HS-5 (cell line): ENCODE measurements around the gene RBPJ.
A peak's percentile ranks its signal among the peaks of the same experiment; 100 is the strongest.
"Not testable (repeated sequence)": the region's sequence is repeated elsewhere in the genome, so short reads cannot be mapped to it uniquely, and the experiment has no call there.

Experiments
- DNase-seq: peaks from one replicate; pipeline ENCODE4 v3.0.0-alpha.2; 2012; ENCODE audit warnings: low read depth

RBPJ gene

GRCh38 chr4:26302031-26302899 is 18.5 kb upstream of the RBPJ start:
- DNase-seq, result no peak

GRCh38 chr4:26303008-26303407 is 17.8 kb upstream of the RBPJ start:
- no peak for DNase-seq

DNA sequence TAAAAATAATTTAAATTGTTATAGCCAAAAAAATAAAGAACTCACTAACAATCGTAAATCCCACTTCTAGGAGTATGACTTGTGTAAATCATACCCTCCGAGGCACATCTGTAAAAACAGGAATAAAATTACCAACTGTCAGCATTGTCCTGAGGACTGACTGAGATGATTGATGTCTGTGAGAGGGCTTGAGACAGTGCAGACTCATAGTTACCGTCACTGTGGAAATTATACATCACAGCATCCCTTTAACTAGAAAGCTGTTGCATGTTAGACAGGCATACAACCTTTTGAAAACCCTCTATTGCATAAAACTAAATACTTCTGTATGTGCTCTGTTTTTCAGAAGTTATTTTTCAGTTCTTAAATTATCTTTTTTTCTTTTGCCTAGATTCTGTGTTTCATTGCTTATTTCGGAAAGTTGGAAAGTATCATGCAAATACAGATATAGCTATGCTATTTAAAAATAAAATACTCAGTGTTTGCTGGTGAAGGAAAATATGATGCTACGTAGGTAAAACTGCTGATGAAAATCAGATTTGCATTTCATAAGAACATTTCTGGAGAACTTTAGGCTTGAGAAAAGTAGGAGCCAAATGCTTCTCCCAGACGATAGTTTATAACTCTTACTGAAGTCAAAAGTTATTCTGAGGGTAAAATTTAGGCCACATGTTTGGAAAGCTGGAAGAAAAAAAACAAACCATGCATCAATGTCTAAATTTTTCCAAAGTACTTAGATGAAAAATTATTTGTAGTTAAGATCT is 13.6 kb upstream of the RBPJ start:
- no peak for DNase-seq

- DNase-seq, result no peak
These were observed 12.2 kb upstream of the RBPJ start for GRCh38 chr4:26308568-26308967.

DNA sequence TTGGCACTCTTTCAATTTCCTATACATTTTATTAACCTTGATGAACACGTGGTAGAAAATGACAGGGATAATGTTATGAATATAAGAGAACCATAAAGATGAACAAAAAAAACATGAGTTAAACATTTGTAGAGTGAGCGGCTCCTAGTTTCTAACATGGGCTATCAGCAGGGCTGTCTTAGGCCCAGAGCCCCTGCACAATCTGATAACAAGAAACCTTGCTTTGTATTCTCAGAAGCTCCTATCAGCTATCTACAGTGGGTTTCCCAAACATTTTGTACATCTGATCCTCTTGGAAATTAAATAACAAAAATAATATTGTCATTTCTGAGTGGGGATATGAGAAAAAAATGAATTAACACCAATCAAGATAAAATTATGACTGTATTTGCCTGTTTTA is 10.6 kb upstream of the RBPJ start:
- no peak for DNase-seq

DNA sequence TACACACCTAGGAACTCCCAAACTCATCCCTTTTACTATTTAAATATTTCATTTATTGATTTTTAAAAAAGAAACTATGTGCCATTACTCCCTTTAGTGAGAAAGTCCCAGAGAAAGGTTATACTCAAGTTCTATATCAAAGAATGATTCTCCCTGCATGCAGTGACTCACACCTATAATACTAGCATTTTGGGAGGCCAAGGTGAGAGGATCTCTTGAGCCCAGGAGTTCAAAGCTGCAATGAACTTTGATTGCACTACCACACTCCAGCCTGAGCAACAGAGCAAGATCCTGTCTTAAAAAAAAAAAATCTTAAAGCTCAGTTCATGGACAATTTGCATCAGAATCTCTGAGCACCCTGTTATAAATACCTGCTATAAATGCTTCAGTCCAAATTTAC is 9.2 kb upstream of the RBPJ start:
- DNase-seq, result no peak

DNA sequence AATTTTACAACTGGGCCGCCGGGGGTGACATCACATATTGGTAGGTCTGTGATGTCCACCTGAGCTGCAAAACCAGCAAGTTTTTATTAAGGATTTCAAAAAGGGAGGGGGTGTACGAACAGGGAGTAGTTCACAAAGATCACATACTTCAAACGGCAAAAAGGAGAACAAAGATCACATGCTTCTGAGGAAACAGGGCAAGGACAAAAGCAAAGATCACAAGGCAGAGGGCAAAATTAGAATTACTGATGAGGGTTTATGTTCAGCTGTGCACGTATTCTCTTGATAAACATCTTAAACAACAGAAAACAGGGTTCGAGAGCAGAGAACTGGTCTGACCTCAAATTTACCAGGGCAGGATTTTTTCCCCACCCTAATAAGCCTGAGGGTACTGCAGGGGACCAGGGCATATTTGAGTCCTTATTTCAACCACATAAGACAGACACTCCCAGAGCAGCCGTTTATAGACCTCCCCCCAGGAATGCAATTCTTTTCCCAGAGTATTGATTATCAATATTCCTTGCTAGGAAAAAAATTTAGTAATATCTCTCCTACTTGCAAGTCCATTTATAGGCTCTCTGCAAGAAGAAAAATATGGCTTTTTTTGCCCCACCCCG is 5.4 kb upstream of the RBPJ start:
- DNase-seq, result not testable (repeated sequence)

- no peak for DNase-seq
These were observed 3.0 kb upstream of the RBPJ start for GRCh38 chr4:26317766-26318165.

GRCh38 chr4:26319467-26319948 is 1.3 kb upstream of the RBPJ start:
- DNase-seq, result peak; percentile 96

DNA sequence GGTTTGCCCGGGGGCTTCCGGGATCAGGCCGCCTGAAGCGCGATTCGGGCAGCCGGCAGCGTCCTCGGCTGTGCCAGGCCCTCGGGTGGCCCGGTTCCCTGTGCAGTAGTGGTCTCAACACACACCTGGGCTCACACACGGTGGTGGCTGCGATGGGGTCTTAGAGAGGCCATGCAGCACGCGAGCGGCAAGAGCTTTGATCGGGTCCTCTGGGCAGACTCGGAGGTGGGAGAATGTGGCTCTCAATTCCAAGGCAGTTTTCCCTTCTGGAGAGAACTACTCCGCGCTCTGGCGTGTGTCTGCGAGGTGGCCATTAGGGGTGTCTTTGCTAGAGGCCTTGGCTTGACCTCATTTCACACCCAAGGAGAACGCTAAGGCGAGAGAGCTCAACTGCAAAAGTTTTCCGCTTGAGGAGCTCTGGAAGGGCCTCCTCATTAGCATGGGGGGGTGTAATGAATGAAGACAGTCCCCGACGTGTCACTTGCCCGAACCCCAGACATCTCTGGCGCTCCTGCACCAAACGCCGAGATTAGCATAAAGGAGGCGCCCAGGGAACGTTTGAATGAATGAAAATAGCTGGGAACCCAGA is 771 bp upstream of the RBPJ start:
- DNase-seq, result no peak

DNA sequence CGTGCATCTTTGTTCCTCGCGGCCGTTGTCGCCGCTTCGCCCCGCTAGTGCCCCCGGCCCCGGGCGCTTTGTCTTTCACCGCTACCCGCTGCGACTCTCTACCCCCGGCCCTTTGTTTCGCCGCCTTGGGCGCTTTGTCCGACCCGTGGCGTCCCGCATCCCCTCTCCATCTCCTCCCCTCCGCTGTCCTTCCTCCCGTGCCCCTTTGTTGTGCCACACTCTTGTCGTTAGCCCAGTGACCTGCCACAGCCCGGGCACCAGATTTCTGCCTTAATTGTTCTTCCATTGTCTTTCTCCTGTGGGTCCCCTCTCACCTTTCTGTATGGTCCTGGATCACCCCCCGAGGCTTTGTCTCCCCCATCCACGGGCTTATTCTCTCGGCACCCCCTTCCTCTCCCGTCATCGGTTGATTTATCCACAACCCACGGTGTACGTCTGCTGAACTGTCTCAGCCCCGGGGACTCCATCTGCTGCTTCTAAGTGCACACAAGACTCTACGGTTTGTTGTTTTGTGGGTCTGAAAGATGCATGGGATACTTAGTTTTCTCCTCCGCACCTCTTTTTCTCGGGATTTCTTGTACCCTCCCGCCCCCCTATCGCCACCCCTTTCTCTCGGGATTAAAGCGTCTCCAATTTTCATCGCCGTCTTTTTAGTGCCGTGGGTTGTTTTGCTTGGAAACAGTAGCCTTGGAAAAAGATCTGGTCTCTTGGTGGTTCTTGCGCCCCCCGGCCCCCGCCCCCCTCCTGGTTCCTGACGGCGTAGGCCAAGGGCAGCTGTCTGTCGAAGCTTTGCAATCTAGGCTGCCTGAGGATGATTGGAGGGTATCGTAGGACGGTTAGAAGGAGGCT is 783 bp downstream of the RBPJ start:
- no peak for DNase-seq

DNA sequence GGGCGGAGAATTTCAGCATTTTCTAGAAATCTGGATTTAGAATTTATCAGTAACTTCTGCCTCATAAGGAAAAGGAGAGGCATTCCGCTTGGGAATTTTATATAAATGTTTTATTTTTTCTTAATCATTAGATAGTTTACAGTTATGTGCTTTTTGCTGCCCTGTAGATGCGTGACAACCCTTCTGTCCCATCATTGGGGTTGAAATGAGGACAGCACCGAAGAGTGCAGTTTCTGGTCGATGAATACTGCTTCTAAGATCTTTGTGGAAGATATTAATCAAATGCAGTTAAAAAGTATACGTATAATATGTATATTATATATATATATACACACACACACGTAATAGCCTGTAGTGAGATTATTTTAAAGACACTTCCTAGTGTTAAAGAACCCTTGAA is 1.5 kb downstream of the RBPJ start:
- no peak for DNase-seq

DNA sequence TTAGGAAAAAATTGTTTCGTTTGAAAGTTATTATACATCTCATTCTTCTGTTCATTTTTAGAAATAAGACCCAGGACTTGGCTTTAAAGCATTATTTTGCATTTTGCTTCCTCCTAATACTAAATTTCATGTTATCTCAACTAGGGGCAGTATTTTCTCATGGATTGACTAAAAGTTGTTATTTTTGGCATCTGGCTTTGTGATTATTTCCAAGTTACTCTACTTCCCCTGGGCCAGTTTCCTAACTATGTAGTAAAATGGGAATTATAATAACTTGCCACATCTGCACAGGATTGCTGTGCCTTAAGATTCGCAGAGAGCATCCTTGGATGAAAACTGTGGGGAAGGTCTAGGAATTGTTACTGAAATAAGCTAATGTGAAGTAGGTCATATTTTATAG is 3.0 kb downstream of the RBPJ start:
- DNase-seq, result no peak

GRCh38 chr4:26325191-26325590 is 4.4 kb downstream of the RBPJ start:
- DNase-seq, result no peak

- peak; percentile 90 for DNase-seq
These were observed 6.0 kb downstream of the RBPJ start for GRCh38 chr4:26326791-26327190.

DNA sequence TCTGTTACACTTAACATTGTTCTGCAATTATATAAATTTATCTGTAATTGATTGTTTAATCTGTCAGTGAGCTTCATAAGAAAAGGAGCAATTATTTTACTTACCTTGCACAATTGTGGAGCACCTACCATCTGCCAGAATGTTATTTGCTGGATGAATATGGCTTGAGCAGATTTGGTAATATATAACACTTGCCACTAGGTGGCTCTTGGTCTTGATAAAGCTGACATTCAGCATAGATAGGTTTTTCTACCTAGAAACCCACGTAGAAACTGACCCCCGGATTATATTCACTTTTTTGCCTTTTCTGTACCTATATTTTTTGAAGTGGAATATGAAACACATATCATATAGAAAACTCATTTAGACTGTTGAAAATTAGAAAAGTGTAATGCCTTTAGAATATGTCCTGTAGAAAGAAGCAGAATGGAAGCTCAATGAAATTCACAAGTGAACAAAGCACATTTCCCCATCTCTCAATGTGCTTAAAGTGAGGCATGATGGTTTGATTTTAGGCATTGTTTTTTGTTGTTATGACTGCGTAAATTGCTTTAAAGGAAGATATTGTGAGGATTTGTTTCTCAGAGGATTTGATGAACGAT is 9.5 kb downstream of the RBPJ start:
- no peak for DNase-seq

DNA sequence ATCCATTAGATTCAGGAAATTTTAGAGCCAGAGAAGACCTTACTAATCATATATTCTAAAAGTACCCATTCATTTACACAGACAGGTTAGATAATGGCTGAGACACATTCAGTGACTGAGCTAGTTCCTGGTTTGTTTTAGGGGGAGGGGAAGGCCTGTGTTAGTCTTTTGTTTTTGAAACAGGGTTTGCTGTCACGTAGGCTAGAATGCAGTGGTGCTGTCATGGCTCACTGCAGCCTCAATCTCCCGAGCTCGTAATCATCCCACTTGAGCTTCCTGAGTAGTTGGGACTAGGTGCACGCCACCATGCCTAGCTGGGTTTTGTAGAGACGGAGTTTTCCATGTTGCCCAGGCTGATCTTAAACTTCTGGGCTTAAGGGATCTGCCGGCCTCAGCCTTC is 10.1 kb downstream of the RBPJ start:
- DNase-seq, result no peak

DNA sequence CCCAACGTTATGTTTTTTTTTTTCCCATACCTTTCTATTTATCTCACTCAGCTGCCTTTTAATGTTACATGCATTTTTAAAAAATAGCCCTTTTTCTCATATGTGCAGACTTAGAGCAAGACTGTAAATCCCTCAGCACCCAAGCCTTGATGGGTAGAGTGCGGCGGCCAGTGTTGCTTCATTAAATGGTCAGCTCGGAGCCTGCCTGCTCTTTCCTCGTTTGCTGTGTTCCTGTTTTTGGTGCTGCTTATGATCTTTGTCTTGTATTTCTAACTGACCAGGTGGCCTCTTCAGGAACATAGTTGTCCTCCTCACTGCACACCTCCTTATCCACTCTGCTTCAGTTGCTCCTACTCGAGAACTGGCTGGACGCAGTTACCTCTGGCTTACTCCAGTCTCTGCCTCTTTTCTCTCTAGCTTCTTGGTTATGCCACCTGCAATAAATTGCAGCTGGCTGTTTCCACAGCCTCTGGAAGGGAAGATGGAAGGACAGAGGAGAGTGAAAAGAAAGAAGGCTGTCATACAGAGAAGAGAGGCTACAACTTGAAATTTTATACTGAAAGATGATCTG is 10.7 kb downstream of the RBPJ start:
- no peak for DNase-seq

- DNase-seq, result no peak
These were observed 13.6 kb downstream of the RBPJ start for GRCh38 chr4:26334366-26334765.

GRCh38 chr4:26337612-26338011 is 16.8 kb downstream of the RBPJ start:
- DNase-seq, result no peak
